Right lobe of liver (tissue), 4 donors: ENCODE data around the gene COPG2.

Experiments
- CTCF ChIP-seq, 4 donors: fragments of 200-600 bp in 3 of 4; fragments of 450-650 bp in 1 of 4; IDR thresholded peaks; one replicate each; pipeline versions ENCODE4 v1.5.1 to v1.8.0; 2016 to 2022; ENCODE audit warnings: antibody characterized with exemption in 4 of 4, mild to moderate bottlenecking in 2 of 4
- POLR2A ChIP-seq: fragments of 450-650 bp; IDR thresholded peaks from one replicate; pipeline ENCODE4 v1.6.1; 2017; ENCODE audit warnings: antibody characterized with exemption, mild to moderate bottlenecking
- donor health status: DM: no; HTN: no; CAD: no.
- donor health status: DM: no; HTN: no; CAD: no.
- donor health status: DM: no; HTN: yes; CAD: no.

GRCh38 chr7:130683026-130683425, 14.5 kb upstream of the COPG2 start:
- TF ChIP-seq CTCF (IDR thresholded peaks at IDR 0.05) (no peak), POLR2A (no peak)
